GM19395 (cell line): ENCODE data around the gene RHO.
"Not testable (repeated sequence)": the region's sequence is repeated elsewhere in the genome, so short reads cannot be mapped to it uniquely, and the experiment has no call there.

ENCODE experiments used
- ATAC-seq: cut with Tn5 transposase; IDR thresholded peaks from one replicate; pipeline ENCODE4 v1.9.1; 2021; ENCODE audit warnings: mild to moderate bottlenecking, moderate library complexity; ENCODE audit not compliant: unreplicated experiment

Gene RHO

GRCh38 chr3:129528589-129529100 is at the start of gene RHO:
RHO (plus strand) TSS chr3:129528639; CDS start chr3:129528734, 95 bp downstream.
- ATAC-seq: no peak

- ATAC-seq: not testable (repeated sequence)
Observed at GRCh38 chr3:129481225-129481765, 47.1 kb upstream of the RHO start.

- ATAC-seq: no peak
Observed at GRCh38 chr3:129481766-129482332, 46.6 kb upstream of the RHO start.

GRCh38 chr3:129482721-129483120 is 45.7 kb upstream of the RHO start:
- no peak for ATAC-seq

GRCh38 chr3:129483870-129484269 is 44.6 kb upstream of the RHO start:
- no peak for ATAC-seq

GRCh38 chr3:129485146-129485545 is 43.3 kb upstream of the RHO start:
- ATAC-seq: not testable (repeated sequence)

- ATAC-seq: no peak
Observed at GRCh38 chr3:129485721-129486663, 42.4 kb upstream of the RHO start.

GRCh38 chr3:129486664-129487035 is 41.8 kb upstream of the RHO start:
- ATAC-seq: no peak

- no peak for ATAC-seq
Observed at GRCh38 chr3:129487183-129487867, 41.1 kb upstream of the RHO start.

- not testable (repeated sequence) for ATAC-seq
Observed at GRCh38 chr3:129487868-129488335, 40.5 kb upstream of the RHO start.

GRCh38 chr3:129489258-129489657 is 39.2 kb upstream of the RHO start:
- not testable (repeated sequence) for ATAC-seq

GRCh38 chr3:129490273-129490675 is 38.2 kb upstream of the RHO start:
- no peak for ATAC-seq

- not testable (repeated sequence) for ATAC-seq
Observed at GRCh38 chr3:129491077-129491476, 37.4 kb upstream of the RHO start.

- no peak for ATAC-seq
Observed at GRCh38 chr3:129491794-129492193, 36.6 kb upstream of the RHO start.

- no peak for ATAC-seq
Observed at GRCh38 chr3:129492691-129493090, 35.7 kb upstream of the RHO start.

GRCh38 chr3:129493206-129493605 is 35.2 kb upstream of the RHO start:
- no peak for ATAC-seq

GRCh38 chr3:129494499-129494898 is 33.9 kb upstream of the RHO start:
- not testable (repeated sequence) for ATAC-seq

GRCh38 chr3:129495006-129495639 is 33.3 kb upstream of the RHO start:
- ATAC-seq: not testable (repeated sequence)

- not testable (repeated sequence) for ATAC-seq
Observed at GRCh38 chr3:129497876-129498275, 30.6 kb upstream of the RHO start.
